ENCODE measurements around the gene SNAPC2.

Gene SNAPC2, protein sequence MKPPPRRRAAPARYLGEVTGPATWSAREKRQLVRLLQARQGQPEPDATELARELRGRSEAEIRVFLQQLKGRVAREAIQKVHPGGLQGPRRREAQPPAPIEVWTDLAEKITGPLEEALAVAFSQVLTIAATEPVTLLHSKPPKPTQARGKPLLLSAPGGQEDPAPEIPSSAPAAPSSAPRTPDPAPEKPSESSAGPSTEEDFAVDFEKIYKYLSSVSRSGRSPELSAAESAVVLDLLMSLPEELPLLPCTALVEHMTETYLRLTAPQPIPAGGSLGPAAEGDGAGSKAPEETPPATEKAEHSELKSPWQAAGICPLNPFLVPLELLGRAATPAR

DNA sequence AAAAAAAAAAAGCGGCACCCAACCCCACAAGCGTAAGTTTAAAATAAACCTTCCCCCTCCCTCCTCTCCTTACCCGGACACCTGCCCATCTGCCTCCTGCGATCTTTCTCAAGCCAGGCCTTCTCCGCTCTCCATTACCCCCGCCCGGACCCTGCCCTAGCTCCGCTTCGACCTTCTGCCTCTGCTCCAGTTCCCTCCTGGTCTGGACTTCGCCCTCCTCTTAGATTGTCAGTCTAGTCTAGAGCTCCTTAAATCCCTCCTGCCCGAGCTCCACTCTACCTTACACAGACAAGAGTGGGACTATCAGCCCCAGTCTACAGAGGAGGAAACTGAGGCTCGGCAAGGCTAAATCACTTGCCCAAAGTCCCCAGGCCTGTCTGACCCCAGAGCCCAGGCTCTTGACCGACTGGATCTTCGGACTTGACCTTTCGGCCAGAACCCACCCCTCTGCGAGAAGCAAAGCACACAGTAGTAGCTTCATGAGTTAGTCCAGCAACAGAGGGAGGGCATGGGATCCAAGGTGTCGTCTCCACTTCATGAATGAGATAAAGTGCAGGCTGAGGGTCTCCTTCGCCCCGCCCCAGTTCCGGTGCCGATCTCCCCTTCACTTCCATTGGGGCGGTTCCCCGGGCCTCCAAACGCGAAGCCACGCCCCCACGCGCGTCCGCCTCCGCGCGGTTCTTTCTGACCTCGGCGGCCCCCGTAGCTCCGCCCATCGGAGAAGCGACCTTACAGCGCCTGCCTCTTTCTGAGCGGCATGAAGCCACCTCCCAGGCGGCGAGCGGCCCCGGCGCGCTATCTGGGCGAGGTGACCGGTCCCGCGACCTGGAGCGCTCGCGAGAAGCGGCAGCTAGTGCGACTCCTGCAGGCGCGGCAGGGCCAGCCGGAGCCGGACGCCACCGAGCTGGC, at the start of gene SNAPC2:
SNAPC2 (plus strand) TSS at position 729 of the 909 bp plus-strand sequence; CDS start at position 758, 29 bp downstream.
- peak; percentile 55 for DNase-seq (ENCODE audit: low read depth)

DNA sequence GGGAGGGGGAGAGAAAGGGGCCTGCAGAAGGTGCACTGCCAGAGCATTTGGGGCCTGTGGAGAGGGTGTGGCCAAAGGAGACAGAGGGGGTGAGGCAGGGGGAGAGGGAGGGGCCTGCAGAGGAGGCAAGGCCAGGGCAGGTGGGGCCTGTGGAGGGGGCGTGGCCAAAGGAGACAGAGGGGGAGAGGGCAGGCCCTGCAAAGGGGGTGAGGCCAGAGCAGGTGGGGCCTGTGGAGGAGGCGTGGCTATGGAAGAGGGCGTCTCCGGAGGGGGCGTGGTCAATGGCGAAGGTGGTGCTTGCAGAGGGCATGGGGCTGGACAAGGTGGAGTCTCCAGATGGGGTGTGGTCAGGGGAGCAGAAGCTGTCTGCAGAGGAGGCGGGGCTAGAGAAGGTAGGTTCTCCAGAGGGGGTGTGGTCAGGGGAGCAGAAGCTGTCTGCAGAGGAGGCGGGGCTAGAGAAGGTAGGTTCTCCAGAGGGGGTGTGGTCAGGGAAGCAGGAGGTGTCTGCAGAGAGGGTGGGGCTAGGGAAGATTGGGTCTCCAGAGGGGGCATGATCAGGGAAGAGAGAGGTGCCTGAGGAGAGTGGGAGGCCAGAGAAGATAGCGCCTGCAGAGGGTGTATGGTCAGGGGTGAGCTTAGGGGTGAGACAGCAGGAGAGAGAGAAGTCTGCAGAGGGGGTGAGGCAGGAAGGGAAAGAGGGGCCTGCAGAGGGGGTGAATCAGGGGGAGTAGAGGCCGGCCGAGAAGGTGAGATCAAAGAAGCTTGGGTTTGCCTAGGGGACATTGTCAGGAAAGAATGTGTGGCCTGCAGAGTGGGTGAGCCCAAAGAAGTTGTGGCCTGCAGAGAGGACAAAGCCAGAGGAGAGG, 49.3 kb upstream of the SNAPC2 start:
- no peak for DNase-seq (ENCODE audit: low read depth)

DNA sequence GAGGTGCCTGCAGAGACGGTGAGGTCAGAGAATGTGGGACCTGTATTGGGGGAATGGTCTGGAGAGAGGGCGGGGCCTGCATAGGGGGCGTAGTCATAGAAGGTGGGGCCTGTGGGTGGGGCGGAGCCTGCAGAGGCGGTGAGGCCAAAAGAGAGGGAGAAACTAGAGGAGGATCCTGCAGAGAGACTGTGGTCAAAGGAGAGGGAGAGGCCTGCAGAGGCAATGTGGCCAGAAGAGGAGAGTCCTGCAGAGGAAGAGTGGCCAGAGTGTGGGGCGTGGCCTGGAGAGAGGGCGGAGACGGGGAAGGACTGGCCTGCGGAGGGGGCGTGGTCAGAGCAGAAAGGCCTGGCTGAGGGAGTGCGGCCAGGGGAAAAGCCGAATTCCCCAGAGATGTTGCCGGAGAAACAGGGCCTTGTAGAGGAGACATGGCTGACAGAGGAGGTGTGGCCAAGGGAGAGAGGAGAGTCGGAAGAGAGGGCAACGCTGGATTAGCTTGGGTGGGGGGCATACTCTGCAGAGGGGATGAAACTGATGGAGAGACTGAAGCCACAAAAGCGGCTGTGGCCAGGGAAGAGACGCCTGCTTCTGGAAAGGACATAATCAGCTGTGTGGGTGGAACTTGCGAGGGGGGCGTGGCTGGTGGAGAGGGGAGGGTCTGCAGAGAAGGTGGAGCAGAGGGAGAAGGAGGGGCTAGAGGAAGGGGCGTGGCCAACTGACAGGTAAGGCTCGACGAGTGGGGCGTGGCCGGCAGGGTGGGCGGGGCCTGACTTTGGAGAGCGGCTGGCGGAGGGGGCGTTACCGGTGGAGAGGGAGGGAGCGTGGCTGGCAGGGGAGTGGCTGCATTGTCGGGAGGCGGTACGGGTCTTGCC, 48.5 kb upstream of the SNAPC2 start:
- DNase-seq (ENCODE audit: low read depth), result peak; percentile 62

GRCh38 chr19:7872306-7873204, 47.6 kb upstream of the SNAPC2 start:
- no peak for DNase-seq (ENCODE audit: low read depth)

- DNase-seq (ENCODE audit: low read depth), result no peak
These were observed 46.6 kb upstream of the SNAPC2 start for GRCh38 chr19:7873304-7874075.

GRCh38 chr19:7874076-7874896, 45.9 kb upstream of the SNAPC2 start, which contains the start of gene PRR36:
TSS of gene PRR36 (minus strand) at chr19:7874390. CDS start at chr19:7873689, 701 bp downstream.
- DNase-seq (ENCODE audit: low read depth), result no peak

- DNase-seq (ENCODE audit: low read depth), result no peak
These were observed 45.3 kb upstream of the SNAPC2 start for GRCh38 chr19:7874897-7875273.

- no peak for DNase-seq (ENCODE audit: low read depth)
These were observed 42.8 kb upstream of the SNAPC2 start for GRCh38 chr19:7877249-7877836.

GRCh38 chr19:7879111-7879807, 40.9 kb upstream of the SNAPC2 start:
- no peak for DNase-seq (ENCODE audit: low read depth)

GRCh38 chr19:7879836-7880235, 40.3 kb upstream of the SNAPC2 start:
- DNase-seq (ENCODE audit: low read depth), result no peak

- DNase-seq (ENCODE audit: low read depth), result no peak
These were observed 38.2 kb upstream of the SNAPC2 start for GRCh38 chr19:7881910-7882309.

DNA sequence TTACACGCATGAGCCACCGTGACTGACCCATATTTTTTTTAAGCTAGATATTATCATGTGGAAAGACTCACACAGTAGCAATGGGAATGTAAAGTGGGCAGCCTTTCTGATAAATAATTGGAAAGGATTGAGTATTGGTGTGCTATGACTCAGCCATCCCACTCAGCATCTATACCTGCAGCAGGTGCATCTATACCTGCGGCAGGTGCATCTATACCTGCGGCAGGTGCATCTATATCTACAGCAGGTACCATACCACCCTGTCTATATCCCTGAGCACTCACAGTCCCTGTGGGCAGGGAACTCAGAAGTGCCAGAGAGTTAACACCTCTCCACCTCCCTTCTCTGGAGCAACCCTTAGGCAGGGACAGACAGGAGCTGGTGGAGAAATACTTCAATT, 37.0 kb upstream of the SNAPC2 start:
- DNase-seq (ENCODE audit: low read depth), result no peak

- no peak for DNase-seq (ENCODE audit: low read depth)
These were observed 36.2 kb upstream of the SNAPC2 start for GRCh38 chr19:7883796-7884570.

DNA sequence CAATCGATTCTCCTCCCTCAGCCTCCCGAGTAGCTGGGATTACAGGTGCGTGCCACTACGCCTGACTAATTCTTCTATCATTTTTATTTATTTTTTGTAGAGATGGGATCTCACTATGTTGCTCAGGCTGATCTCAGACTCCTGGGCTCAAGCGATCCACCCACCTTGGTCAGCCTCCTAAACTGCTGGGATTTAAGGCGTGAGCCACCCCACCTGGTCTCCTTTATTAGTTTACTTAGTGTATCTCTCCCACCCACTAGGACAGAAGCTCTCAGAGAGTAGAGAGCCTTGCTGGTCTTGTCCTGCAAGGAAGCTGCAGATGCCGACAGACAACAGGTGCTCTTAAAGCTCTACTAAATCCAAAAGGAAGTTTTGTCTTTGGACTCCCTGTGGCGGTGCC, 34.3 kb upstream of the SNAPC2 start:
- no peak for DNase-seq (ENCODE audit: low read depth)

- no peak for DNase-seq (ENCODE audit: low read depth)
These were observed 32.6 kb upstream of the SNAPC2 start for GRCh38 chr19:7887408-7888144.
